ENCODE measurements around the gene PRDM11. TPM values are rescaled to one million over a fixed set of nuclear protein-coding genes. Genes with fewer than 3 reads are reported as not detected.
"Not testable (repeated sequence)": the region's sequence is repeated elsewhere in the genome, so short reads cannot be mapped to it uniquely, and the experiment has no call there.

Gene PRDM11
- total RNA-seq, 1 experiment from 2014 or later, result 2.6 TPM

- in situ Hi-C loops (cut with HindIII; ENCODE audit: low pct_unique_long_range_greater_than_20kb, low sequenced_read_pairs), result loop anchor here (25.0 kb wide), 1 partner anchor 227 kb away; no protein-coding TSS in a partner anchor
- peak; percentile 80 for DNase-seq (ENCODE audit: low read depth, low spot score)
Observed at GRCh38 chr11:45110562-45110961, 35.9 kb upstream of the PRDM11 start.

GRCh38 chr11:45113807-45114206 lies 32.6 kb upstream of the PRDM11 start:
- in situ Hi-C loops (cut with HindIII; ENCODE audit: low pct_unique_long_range_greater_than_20kb, low sequenced_read_pairs), result loop anchor here (25.0 kb wide), 1 partner anchor 223 kb away; no protein-coding TSS in a partner anchor
- DNase-seq (ENCODE audit: low read depth, low spot score), result no peak

GRCh38 chr11:45127836-45128235 lies 18.6 kb upstream of the PRDM11 start:
- in situ Hi-C loops (cut with HindIII; ENCODE audit: low pct_unique_long_range_greater_than_20kb, low sequenced_read_pairs); DNase-seq (ENCODE audit: low read depth, low spot score): not testable (repeated sequence)

GRCh38 chr11:45133878-45134277 lies 12.6 kb upstream of the PRDM11 start:
- no peak for DNase-seq (ENCODE audit: low read depth, low spot score)
- in situ Hi-C loops (cut with HindIII; ENCODE audit: low pct_unique_long_range_greater_than_20kb, low sequenced_read_pairs), result no loop called here

- in situ Hi-C loops (cut with HindIII; ENCODE audit: low pct_unique_long_range_greater_than_20kb, low sequenced_read_pairs), result no loop called here
- no peak for DNase-seq (ENCODE audit: low read depth, low spot score)
Observed at GRCh38 chr11:45141171-45141570, 5.3 kb upstream of the PRDM11 start.

GRCh38 chr11:45141631-45142030 lies 4.8 kb upstream of the PRDM11 start:
- DNase-seq (ENCODE audit: low read depth, low spot score), result no peak
- in situ Hi-C loops (cut with HindIII; ENCODE audit: low pct_unique_long_range_greater_than_20kb, low sequenced_read_pairs), result no loop called here

GRCh38 chr11:45142241-45143055 lies 4.0 kb upstream of the PRDM11 start:
- no peak for DNase-seq (ENCODE audit: low read depth, low spot score)

GRCh38 chr11:45143494-45143893 lies 2.9 kb upstream of the PRDM11 start:
- in situ Hi-C loops (cut with HindIII; ENCODE audit: low pct_unique_long_range_greater_than_20kb, low sequenced_read_pairs), result no loop called here
- no peak for DNase-seq (ENCODE audit: low read depth, low spot score)

More at GRCh38 chr11:45142241-45143055, 4.0 kb upstream of the PRDM11 start:
- in situ Hi-C loops (cut with HindIII; ENCODE audit: low pct_unique_long_range_greater_than_20kb, low sequenced_read_pairs), result no loop called here

GRCh38 chr11:45144126-45145082 lies 2.0 kb upstream of the PRDM11 start:
- DNase-seq (ENCODE audit: low read depth, low spot score), result no peak
- in situ Hi-C loops (cut with HindIII; ENCODE audit: low pct_unique_long_range_greater_than_20kb, low sequenced_read_pairs), result no loop called here

GRCh38 chr11:45145083-45145378 lies 1.4 kb upstream of the PRDM11 start:
- no peak for DNase-seq (ENCODE audit: low read depth, low spot score)
- in situ Hi-C loops (cut with HindIII; ENCODE audit: low pct_unique_long_range_greater_than_20kb, low sequenced_read_pairs), result no loop called here

GRCh38 chr11:45145379-45146071 lies 914 bp upstream of the PRDM11 start:
- DNase-seq (ENCODE audit: low read depth, low spot score), result no peak
- in situ Hi-C loops (cut with HindIII; ENCODE audit: low pct_unique_long_range_greater_than_20kb, low sequenced_read_pairs), result no loop called here

GRCh38 chr11:45147017-45147728 lies 734 bp downstream of the PRDM11 start:
- DNase-seq (ENCODE audit: low read depth, low spot score), result peak; percentile 93
- in situ Hi-C loops (cut with HindIII; ENCODE audit: low pct_unique_long_range_greater_than_20kb, low sequenced_read_pairs), result no loop called here

GRCh38 chr11:45147891-45148675 lies 1.6 kb downstream of the PRDM11 start:
- in situ Hi-C loops (cut with HindIII; ENCODE audit: low pct_unique_long_range_greater_than_20kb, low sequenced_read_pairs), result no loop called here
- no peak for DNase-seq (ENCODE audit: low read depth, low spot score)

GRCh38 chr11:45149483-45150056 lies 3.1 kb downstream of the PRDM11 start:
- DNase-seq (ENCODE audit: low read depth, low spot score), result no peak
- in situ Hi-C loops (cut with HindIII; ENCODE audit: low pct_unique_long_range_greater_than_20kb, low sequenced_read_pairs), result no loop called here

- no peak for DNase-seq (ENCODE audit: low read depth, low spot score)
- in situ Hi-C loops (cut with HindIII; ENCODE audit: low pct_unique_long_range_greater_than_20kb, low sequenced_read_pairs), result no loop called here
Observed at GRCh38 chr11:45150301-45150700, 3.9 kb downstream of the PRDM11 start.

- no peak for DNase-seq (ENCODE audit: low read depth, low spot score)
- in situ Hi-C loops (cut with HindIII; ENCODE audit: low pct_unique_long_range_greater_than_20kb, low sequenced_read_pairs), result no loop called here
Observed at GRCh38 chr11:45150943-45151342, 4.5 kb downstream of the PRDM11 start.
